Activated naive CD4-positive, alpha-beta T cell treated with anti-CD3 and anti-CD28 coated beads, Interleukin-2, amount 10 ng/mL, durations not matched to agents 7 days and 5 days (primary cell): ENCODE results near the gene PPP1R12B.

Experiments
- CTCF ChIA-PET: fragments of 350-600 bp; sonication (Branson Sonifier 250); formaldehyde crosslinking; loops from one replicate; lab custom pipeline; 2021; ENCODE audit warnings: antibody characterized with exemption; lab: Charles Lee
- DNase-seq: peaks from one replicate; pipeline ENCODE4 v3.0.0-alpha.2; 2020
- H3K27ac Mint-ChIP-seq: one replicate; pipeline ENCODE4 v1.8.0; 2021; ENCODE audit warnings: mild to moderate bottlenecking, moderate library complexity, mixed read lengths
- H3K27me3 Mint-ChIP-seq: one replicate; pipeline ENCODE4 v1.8.0; 2021; ENCODE audit warnings: mild to moderate bottlenecking, mixed read lengths
- H3K36me3 Mint-ChIP-seq: one replicate; pipeline ENCODE4 v1.8.0; 2021; ENCODE audit warnings: mixed read lengths
- H3K4me1 Mint-ChIP-seq: one replicate; pipeline ENCODE4 v1.8.0; 2021; ENCODE audit warnings: mixed read lengths
- H3K4me3 Mint-ChIP-seq: one replicate; pipeline ENCODE4 v1.8.0; 2021; ENCODE audit warnings: mild to moderate bottlenecking, moderate library complexity, mixed read lengths
- H3K9me3 Mint-ChIP-seq: one replicate; pipeline ENCODE4 v1.8.0; 2021; ENCODE audit warnings: mixed read lengths

Gene PPP1R12B

GRCh38 chr1:202348509-202349205, at the start of gene PPP1R12B:
Gene PPP1R12B, plus strand, starts transcription at chr1:202348699. Its CDS starts 153 bp downstream, at chr1:202348852.
- CTCF ChIA-PET = interaction anchor here (1.1 to 1.4 kb wide), 4 partner anchors 7 to 252 kb away, joined by 3 to 4 read pairs (median 4); partner anchors contain the start of gene UBE2T
- Mint-ChIP-seq H3K27ac (peak within 1 kb of the TSS; percentile 90), H3K36me3 (no peaks in the 10 kb centered on the region), H3K27me3 (peaks cover 6% of the 10 kb centered on the region), H3K9me3 (no peaks in the 10 kb centered on the region), H3K4me3 (peak within 1 kb of the TSS; percentile 83), H3K4me1 (peaks cover 25% of the 10 kb centered on the region)
- DNase-seq = peak; percentile 98

- Mint-ChIP-seq H3K4me1 (peaks cover 6% of the 10 kb centered on the region), H3K36me3 (no peaks in the 10 kb centered on the region), H3K4me3 (no peak overlapping the region), H3K27me3 (peaks cover 38% of the 10 kb centered on the region), H3K27ac (no peak overlapping the region), H3K9me3 (no peaks in the 10 kb centered on the region)
- CTCF ChIA-PET = interaction anchor here (0.9 to 1.3 kb wide), 2 partner anchors 14 to 26 kb away, joined by 4 read pairs; no protein-coding TSS in a partner anchor
- DNase-seq = no peak
Observed at GRCh38 chr1:202302166-202302565, 46.3 kb upstream of the PPP1R12B start.

- Mint-ChIP-seq H3K36me3 (no peaks in the 10 kb centered on the region), H3K9me3 (no peaks in the 10 kb centered on the region), H3K4me3 (no peak overlapping the region), H3K4me1 (peaks cover 6% of the 10 kb centered on the region), H3K27me3 (peaks cover 47% of the 10 kb centered on the region), H3K27ac (no peak overlapping the region)
- CTCF ChIA-PET = interaction anchor here (2.7 to 3.1 kb wide), 2 partner anchors 10 to 112 kb away, joined by 16 to 21 read pairs; partner anchors contain the start of gene LGR6
- no peak for DNase-seq
Observed at GRCh38 chr1:202304375-202304774, 44.1 kb upstream of the PPP1R12B start.

- H3K27ac Mint-ChIP-seq = peak overlapping the region; percentile 30
- CTCF ChIA-PET = interaction anchor here (2.7 to 3.1 kb wide), 2 partner anchors 10 to 112 kb away, joined by 16 to 21 read pairs; partner anchors contain the start of gene LGR6
- no peaks in the 10 kb centered on the region for H3K9me3 Mint-ChIP-seq
- H3K4me1 Mint-ChIP-seq = peaks cover 6% of the 10 kb centered on the region
- no peak overlapping the region for H3K4me3 Mint-ChIP-seq
- no peak for DNase-seq
- peaks cover 51% of the 10 kb centered on the region for H3K27me3 Mint-ChIP-seq
- H3K36me3 Mint-ChIP-seq = no peaks in the 10 kb centered on the region
Observed at GRCh38 chr1:202305168-202305567, 43.3 kb upstream of the PPP1R12B start.

- peaks cover 44% of the 10 kb centered on the region for H3K27me3 Mint-ChIP-seq
- H3K27ac Mint-ChIP-seq = no peak overlapping the region
- no peak overlapping the region for H3K4me3 Mint-ChIP-seq
- peak; percentile 12 for DNase-seq
- no peaks in the 10 kb centered on the region for H3K9me3 Mint-ChIP-seq
- CTCF ChIA-PET = interaction anchor here (0.6 to 3.0 kb wide), 7 partner anchors 9 to 939 kb away, joined by 3 to 16 read pairs (median 4); partner anchors contain the start of gene LGR6
- peaks cover 6% of the 10 kb centered on the region for H3K4me1 Mint-ChIP-seq
- no peaks in the 10 kb centered on the region for H3K36me3 Mint-ChIP-seq
Observed at GRCh38 chr1:202306535-202307345, 41.8 kb upstream of the PPP1R12B start.

- Mint-ChIP-seq H3K4me1 (peaks cover 5% of the 10 kb centered on the region), H3K27me3 (peaks cover 47% of the 10 kb centered on the region), H3K36me3 (no peaks in the 10 kb centered on the region), H3K27ac (no peak overlapping the region), H3K4me3 (no peak overlapping the region), H3K9me3 (no peaks in the 10 kb centered on the region)
- DNase-seq = no peak
- CTCF ChIA-PET = no interaction called here
Observed at GRCh38 chr1:202310071-202310725, 38.3 kb upstream of the PPP1R12B start.

GRCh38 chr1:202310746-202311145, 37.8 kb upstream of the PPP1R12B start:
- CTCF ChIA-PET = no interaction called here
- no peak overlapping the region for H3K27ac Mint-ChIP-seq
- H3K9me3 Mint-ChIP-seq = no peaks in the 10 kb centered on the region

GRCh38 chr1:202311875-202312635, 36.4 kb upstream of the PPP1R12B start:
- H3K27ac Mint-ChIP-seq = no peak overlapping the region
- no peak for DNase-seq
- no peaks in the 10 kb centered on the region for H3K36me3 Mint-ChIP-seq
- H3K27me3 Mint-ChIP-seq = peaks cover 45% of the 10 kb centered on the region
- H3K4me3 Mint-ChIP-seq = no peak overlapping the region
- no peaks in the 10 kb centered on the region for H3K9me3 Mint-ChIP-seq
- H3K4me1 Mint-ChIP-seq = no peaks in the 10 kb centered on the region
- CTCF ChIA-PET = interaction anchor here (1.3 to 1.8 kb wide), 3 partner anchors 37 to 119 kb away, joined by 3 to 9 read pairs (median 4); partner anchors contain the start of gene LGR6

More at GRCh38 chr1:202310746-202311145, 37.8 kb upstream of the PPP1R12B start:
- Mint-ChIP-seq H3K4me3 (no peak overlapping the region), H3K36me3 (no peaks in the 10 kb centered on the region), H3K4me1 (no peaks in the 10 kb centered on the region), H3K27me3 (peaks cover 47% of the 10 kb centered on the region)
- no peak for DNase-seq

GRCh38 chr1:202315576-202316168, 32.8 kb upstream of the PPP1R12B start:
- H3K9me3 Mint-ChIP-seq = no peaks in the 10 kb centered on the region
- no peak overlapping the region for H3K27ac Mint-ChIP-seq
- no peak overlapping the region for H3K4me3 Mint-ChIP-seq
- H3K4me1 Mint-ChIP-seq = no peaks in the 10 kb centered on the region
- H3K36me3 Mint-ChIP-seq = no peaks in the 10 kb centered on the region
- peak; percentile 86 for DNase-seq
- peaks cover 32% of the 10 kb centered on the region for H3K27me3 Mint-ChIP-seq
- CTCF ChIA-PET = interaction anchor here (0.8 to 6.7 kb wide), 18 partner anchors 9 to 161 kb away, joined by 3 to 93 read pairs (median 4); partner anchors contain the start of gene LGR6

- H3K27me3 Mint-ChIP-seq = peaks cover 32% of the 10 kb centered on the region
- no peak overlapping the region for H3K4me3 Mint-ChIP-seq
- DNase-seq = no peak
- no peaks in the 10 kb centered on the region for H3K9me3 Mint-ChIP-seq
- H3K4me1 Mint-ChIP-seq = no peaks in the 10 kb centered on the region
- no peak overlapping the region for H3K27ac Mint-ChIP-seq
- H3K36me3 Mint-ChIP-seq = no peaks in the 10 kb centered on the region
- CTCF ChIA-PET = interaction anchor here (0.8 to 6.7 kb wide), 19 partner anchors 9 to 169 kb away, joined by 3 to 93 read pairs (median 6); partner anchors contain the start of gene LGR6
Observed at GRCh38 chr1:202316186-202316585, 32.3 kb upstream of the PPP1R12B start.

GRCh38 chr1:202317941-202318925, 30.3 kb upstream of the PPP1R12B start:
- no peak overlapping the region for H3K4me3 Mint-ChIP-seq
- CTCF ChIA-PET = interaction anchor here (0.9 to 6.7 kb wide), 8 partner anchors 9 to 131 kb away, joined by 3 to 93 read pairs (median 6); partner anchors contain the start of gene LGR6

More at GRCh38 chr1:202317941-202318925, 30.3 kb upstream of the PPP1R12B start:
- Mint-ChIP-seq H3K27me3 (peaks cover 35% of the 10 kb centered on the region), H3K36me3 (no peaks in the 10 kb centered on the region), H3K27ac (no peak overlapping the region), H3K9me3 (no peaks in the 10 kb centered on the region), H3K4me1 (no peaks in the 10 kb centered on the region)
- DNase-seq = no peak
